SK-N-SH (cell line): ENCODE data around the gene FAM20A.

ENCODE experiments used
- CTCF ChIP-seq: fragments of 200-600 bp; sonication (generic); IDR thresholded peaks from 2 replicates; pipeline ENCODE4 v1.6.1; 2017; ENCODE audit warnings: antibody characterized with exemption, mild to moderate bottlenecking, moderate library complexity
- EP300 ChIP-seq, 2 experiments: IDR thresholded peaks; 2 replicates each; pipeline versions ENCODE4 v1.4.0 to v1.6.1; 2012; ENCODE audit warnings: borderline replicate concordance in 1 of 2, low read depth in 1 of 2, low read length in 1 of 2
- JUND ChIP-seq: IDR thresholded peaks from 2 replicates; pipeline ENCODE4 v1.4.0; 2012
- MAX ChIP-seq: IDR thresholded peaks from 2 replicates; pipeline ENCODE4 v1.4.0; 2012; ENCODE audit warnings: low read depth
- NFIC ChIP-seq: IDR thresholded peaks from 2 replicates; pipeline ENCODE4 v1.4.0; 2012; ENCODE audit warnings: borderline replicate concordance
- PBX3 ChIP-seq: IDR thresholded peaks from 2 replicates; pipeline ENCODE4; 2012
- POLR2AphosphoS5 ChIP-seq: IDR thresholded peaks from 2 replicates; pipeline ENCODE4 v1.6.1; 2012; ENCODE audit warnings: low read depth, low read length
- RCOR1 ChIP-seq: fragments of 150-350 bp; IDR thresholded peaks from 2 replicates; pipeline ENCODE4 v1.6.1; 2017; ENCODE audit warnings: antibody characterized with exemption, low read length
- RFX5 ChIP-seq: IDR thresholded peaks from 2 replicates; pipeline ENCODE4 v1.6.1; 2012; ENCODE audit warnings: mild to moderate bottlenecking, improper control_type of control experiment, low read length
- RXRA ChIP-seq: IDR thresholded peaks from 2 replicates; pipeline ENCODE4 v1.4.0; 2012; ENCODE audit warnings: low read depth, mild to moderate bottlenecking, borderline replicate concordance
- TEAD4 ChIP-seq: IDR thresholded peaks from 2 replicates; pipeline ENCODE4 v1.4.0; 2012; ENCODE audit warnings: mild to moderate bottlenecking, borderline replicate concordance; ENCODE audit not compliant: insufficient read depth
- YY1 ChIP-seq: IDR thresholded peaks from 2 replicates; pipeline ENCODE4 v1.4.0; 2012; ENCODE audit warnings: low read depth, mild to moderate bottlenecking
- TF ChIP-seq, protein P1 (sequence below): IDR thresholded peaks from 2 replicates; pipeline ENCODE4 v1.4.0; 2012; ENCODE audit warnings: low read depth, borderline replicate concordance
- TF ChIP-seq, protein P2 (sequence below): IDR thresholded peaks from 2 replicates; pipeline ENCODE4 v1.6.1; 2012; ENCODE audit warnings: mild to moderate bottlenecking, low read depth, low read length, moderate library complexity

DNA sequence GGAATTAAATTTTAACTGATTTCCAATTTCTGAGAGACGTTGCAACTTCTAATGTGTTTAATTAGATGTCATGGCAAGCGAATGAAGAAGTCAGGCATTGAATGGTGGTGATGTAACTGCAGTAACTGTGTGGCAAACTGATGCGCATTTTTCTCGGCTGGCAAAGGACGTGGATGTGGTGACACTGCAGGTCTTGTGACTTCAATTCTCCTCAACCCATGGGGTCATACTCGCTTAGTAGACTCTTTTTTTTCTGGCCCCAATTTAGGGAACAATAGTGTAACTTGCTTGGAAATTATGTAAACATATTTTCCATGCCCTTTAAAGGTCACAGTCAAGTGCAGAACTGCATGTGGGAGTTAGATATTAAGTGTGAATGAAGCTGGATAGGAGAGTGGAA lies 1.9 kb upstream of the FAM20A start:
- no peak for TF ChIP-seq RCOR1
- TF ChIP-seq, protein P1, sequence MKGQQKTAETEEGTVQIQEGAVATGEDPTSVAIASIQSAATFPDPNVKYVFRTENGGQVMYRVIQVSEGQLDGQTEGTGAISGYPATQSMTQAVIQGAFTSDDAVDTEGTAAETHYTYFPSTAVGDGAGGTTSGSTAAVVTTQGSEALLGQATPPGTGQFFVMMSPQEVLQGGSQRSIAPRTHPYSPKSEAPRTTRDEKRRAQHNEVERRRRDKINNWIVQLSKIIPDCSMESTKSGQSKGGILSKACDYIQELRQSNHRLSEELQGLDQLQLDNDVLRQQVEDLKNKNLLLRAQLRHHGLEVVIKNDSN = no peak
- no peak for TF ChIP-seq CTCF
- no peak for TF ChIP-seq POLR2AphosphoS5
- TF ChIP-seq TEAD4 = no peak
- no peak for TF ChIP-seq JUND
- no peak for TF ChIP-seq EP300 (IDR thresholded peaks at IDR 0.05; ENCODE audit: borderline replicate concordance in 1 of 2, low read depth in 1 of 2, low read length in 1 of 2)
- TF ChIP-seq PBX3 = no peak
- TF ChIP-seq MAX = no peak
- TF ChIP-seq RXRA = no peak
- TF ChIP-seq, protein P2, sequence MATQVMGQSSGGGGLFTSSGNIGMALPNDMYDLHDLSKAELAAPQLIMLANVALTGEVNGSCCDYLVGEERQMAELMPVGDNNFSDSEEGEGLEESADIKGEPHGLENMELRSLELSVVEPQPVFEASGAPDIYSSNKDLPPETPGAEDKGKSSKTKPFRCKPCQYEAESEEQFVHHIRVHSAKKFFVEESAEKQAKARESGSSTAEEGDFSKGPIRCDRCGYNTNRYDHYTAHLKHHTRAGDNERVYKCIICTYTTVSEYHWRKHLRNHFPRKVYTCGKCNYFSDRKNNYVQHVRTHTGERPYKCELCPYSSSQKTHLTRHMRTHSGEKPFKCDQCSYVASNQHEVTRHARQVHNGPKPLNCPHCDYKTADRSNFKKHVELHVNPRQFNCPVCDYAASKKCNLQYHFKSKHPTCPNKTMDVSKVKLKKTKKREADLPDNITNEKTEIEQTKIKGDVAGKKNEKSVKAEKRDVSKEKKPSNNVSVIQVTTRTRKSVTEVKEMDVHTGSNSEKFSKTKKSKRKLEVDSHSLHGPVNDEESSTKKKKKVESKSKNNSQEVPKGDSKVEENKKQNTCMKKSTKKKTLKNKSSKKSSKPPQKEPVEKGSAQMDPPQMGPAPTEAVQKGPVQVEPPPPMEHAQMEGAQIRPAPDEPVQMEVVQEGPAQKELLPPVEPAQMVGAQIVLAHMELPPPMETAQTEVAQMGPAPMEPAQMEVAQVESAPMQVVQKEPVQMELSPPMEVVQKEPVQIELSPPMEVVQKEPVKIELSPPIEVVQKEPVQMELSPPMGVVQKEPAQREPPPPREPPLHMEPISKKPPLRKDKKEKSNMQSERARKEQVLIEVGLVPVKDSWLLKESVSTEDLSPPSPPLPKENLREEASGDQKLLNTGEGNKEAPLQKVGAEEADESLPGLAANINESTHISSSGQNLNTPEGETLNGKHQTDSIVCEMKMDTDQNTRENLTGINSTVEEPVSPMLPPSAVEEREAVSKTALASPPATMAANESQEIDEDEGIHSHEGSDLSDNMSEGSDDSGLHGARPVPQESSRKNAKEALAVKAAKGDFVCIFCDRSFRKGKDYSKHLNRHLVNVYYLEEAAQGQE = no peak
- TF ChIP-seq YY1 = no peak
- TF ChIP-seq RFX5 = no peak
- TF ChIP-seq NFIC = no peak
